AG09319 (cell line): Measurements from ENCODE around the gene DMBT1.

ENCODE experiments used
- DNase-seq: peaks from one replicate; pipeline ENCODE4 v3.0.0-alpha.2; 2010; ENCODE audit warnings: low read depth; ENCODE audit errors: extremely low read depth
- TF ChIP-seq, protein P1 (sequence below): IDR thresholded peaks from 2 replicates; pipeline ENCODE4 v1.5.1; 2011; ENCODE audit warnings: low read depth, mild to moderate bottlenecking, inconsistent platforms, low read length, moderate library complexity

DMBT1 gene

DNA sequence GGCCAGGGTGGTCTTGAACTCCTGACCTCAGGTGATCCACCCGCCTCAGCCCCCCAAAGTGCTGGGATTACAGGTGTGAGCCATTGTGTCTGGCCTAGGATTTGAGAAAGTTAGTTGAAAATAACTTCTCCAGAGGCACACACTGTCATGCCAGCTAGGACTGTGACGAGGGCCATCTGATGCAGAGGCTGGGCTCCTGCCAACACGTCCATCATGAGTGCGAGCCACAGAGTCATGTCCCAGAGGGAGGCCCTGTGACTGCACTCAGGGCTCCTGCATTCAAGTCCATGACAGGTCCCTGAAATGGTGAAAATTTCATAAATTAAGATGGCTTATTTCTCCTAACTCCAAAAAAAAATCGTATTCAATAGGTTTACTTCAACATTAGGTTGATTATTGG, 122.0 kb downstream of the DMBT1 start:
- TF ChIP-seq, protein P1, sequence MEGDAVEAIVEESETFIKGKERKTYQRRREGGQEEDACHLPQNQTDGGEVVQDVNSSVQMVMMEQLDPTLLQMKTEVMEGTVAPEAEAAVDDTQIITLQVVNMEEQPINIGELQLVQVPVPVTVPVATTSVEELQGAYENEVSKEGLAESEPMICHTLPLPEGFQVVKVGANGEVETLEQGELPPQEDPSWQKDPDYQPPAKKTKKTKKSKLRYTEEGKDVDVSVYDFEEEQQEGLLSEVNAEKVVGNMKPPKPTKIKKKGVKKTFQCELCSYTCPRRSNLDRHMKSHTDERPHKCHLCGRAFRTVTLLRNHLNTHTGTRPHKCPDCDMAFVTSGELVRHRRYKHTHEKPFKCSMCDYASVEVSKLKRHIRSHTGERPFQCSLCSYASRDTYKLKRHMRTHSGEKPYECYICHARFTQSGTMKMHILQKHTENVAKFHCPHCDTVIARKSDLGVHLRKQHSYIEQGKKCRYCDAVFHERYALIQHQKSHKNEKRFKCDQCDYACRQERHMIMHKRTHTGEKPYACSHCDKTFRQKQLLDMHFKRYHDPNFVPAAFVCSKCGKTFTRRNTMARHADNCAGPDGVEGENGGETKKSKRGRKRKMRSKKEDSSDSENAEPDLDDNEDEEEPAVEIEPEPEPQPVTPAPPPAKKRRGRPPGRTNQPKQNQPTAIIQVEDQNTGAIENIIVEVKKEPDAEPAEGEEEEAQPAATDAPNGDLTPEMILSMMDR, result no peak
- no peak for DNase-seq

DNA sequence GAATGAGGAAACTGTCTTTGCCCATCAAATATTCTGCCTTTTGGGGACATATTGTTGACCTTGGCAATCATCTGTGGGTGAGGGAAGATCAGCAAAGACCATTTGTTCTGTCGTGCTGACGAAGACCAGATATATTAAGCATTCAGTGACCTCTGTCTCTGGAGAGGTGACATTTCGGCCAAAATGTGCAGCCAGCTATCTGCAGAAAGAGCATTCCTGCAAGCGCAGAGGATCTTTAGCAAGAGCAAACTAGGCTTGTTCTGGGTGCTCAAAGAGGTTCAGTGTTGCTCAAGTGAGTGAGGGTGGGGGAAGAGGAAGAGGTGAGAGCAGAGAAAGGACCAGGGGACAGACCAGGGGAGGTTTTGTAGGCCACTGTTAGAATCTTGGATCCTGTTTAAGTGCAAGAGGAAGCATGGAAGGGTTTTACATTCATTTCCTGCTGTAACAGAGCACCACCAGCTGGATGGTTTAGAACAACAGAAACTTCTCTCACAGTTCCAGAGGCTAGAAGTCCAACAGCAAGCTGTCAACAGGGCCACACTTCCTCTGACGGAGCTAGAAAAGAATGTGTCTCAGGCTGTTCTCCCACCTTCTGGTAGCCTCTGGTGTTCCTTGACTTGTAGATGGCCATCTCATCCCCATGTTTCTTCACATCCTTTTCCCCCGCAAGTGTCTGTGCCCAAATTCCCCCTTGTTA, 127.9 kb downstream of the DMBT1 start:
- DNase-seq, result no peak
- TF ChIP-seq, protein P1, result no peak

DNA sequence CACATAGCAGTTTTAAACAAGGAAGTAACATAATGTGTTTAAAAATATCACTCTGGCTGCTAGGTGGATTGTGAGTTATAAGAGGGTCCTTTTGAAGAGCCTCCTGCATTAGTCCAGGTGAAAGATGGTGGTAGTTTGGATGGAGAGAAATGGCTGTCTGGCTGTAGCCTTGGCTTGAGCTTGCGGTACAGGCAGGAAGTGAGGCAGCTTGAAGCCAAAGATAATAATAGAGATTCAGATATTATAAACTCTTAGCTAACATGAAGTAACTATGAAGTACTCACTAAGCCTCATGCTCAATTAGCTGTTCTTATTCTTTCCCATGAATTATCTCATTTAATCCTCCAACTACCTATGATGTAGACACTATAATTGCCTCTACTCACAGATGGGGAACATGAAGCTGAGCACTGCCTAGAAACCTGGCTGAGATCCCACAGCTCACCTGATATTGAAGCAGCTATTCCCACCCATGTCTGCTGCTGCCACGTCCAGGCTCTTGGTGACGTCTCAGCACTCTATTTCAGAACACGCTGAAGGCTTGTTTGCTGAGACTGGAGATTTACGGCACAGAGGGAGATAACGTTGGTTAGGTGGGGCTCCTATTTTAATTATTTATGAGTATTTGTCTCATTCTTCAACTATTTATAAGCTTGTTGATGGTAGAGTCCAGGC, 128.7 kb downstream of the DMBT1 start:
- no peak for DNase-seq
- TF ChIP-seq, protein P1, result no peak

DNA sequence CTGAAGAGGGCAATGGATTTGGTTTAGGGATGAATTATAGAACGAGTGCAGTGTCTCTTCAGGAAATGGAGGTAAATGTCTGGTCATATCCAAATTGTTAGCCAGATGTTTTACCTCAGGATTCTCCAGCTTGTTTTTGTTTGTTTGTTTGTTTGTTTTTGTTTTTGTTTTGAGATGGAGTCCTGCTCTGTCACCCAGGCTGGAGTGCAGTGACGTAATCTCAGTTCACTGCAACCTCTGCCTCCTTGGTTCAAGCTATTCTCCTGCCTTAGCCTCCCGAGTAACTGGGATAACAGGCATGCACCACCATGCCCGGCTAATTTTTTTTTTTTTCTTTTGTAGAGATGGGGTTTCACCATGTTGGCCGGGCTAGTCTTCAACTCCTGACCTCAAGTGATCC, 132.2 kb downstream of the DMBT1 start:
- TF ChIP-seq, protein P1, result no peak
- DNase-seq, result no peak
